RWPE1 (cell line): ENCODE measurements around the gene MBTPS1.

Experiments used
- CTCF ChIA-PET: fragments of 350-600 bp; sonication (Branson Sonifier 250); formaldehyde crosslinking; extraction: SDS; loops from one replicate; lab custom pipeline; 2021; lab: Yijun Ruan, JAX
- POLR2A ChIA-PET: fragments of 400-600 bp; formaldehyde crosslinking; extraction: SDS; loops from one replicate; lab custom pipeline; 2020; ENCODE audit warnings: antibody characterized with exemption; ENCODE audit not compliant: low non-redundant PET; lab: Yijun Ruan, JAX
- DNase-seq: peaks from one replicate; pipeline ENCODE4 v3.0.0; 2012; ENCODE audit warnings: low spot score
- H3K27ac ChIP-seq: fragments of 450-650 bp; 2 replicates; pipeline ENCODE4 v1.5.1; 2017
- CTCF ChIP-seq: fragments of 450-650 bp; conservative IDR thresholded peaks from 2 replicates; pipeline ENCODE4 v1.5.1; 2017; ENCODE audit warnings: low read depth, mild to moderate bottlenecking

MBTPS1 gene

GRCh38 chr16:84116720-84117493 is at the start of gene MBTPS1:
TSS of gene MBTPS1 (minus strand) at chr16:84116942. CDS start at chr16:84101783, 15,159 bp downstream.
- POLR2A ChIA-PET: interaction anchor here (0.9 to 1.7 kb wide), 3 partner anchors 17 to 70 kb away, joined by 3 to 5 read pairs (median 4); no protein-coding TSS in a partner anchor
- peak within 1 kb of the TSS; percentile 93 for H3K27ac ChIP-seq
- CTCF ChIA-PET: interaction anchor here (0.6 to 2.4 kb wide), 5 partner anchors 33 to 70 kb away, joined by 3 to 8 read pairs (median 4); partner anchors contain the start of gene TAF1C
- DNase-seq: peak; percentile 96
- peak; percentile 41; the same call in 1 of the 2 replicates for TF ChIP-seq CTCF

- no peak overlapping the region for H3K27ac ChIP-seq
- ChIA-PET POLR2A (interaction anchor here (0.6 kb wide), 1 partner anchor 46 kb away, joined by 4 read pairs; no protein-coding TSS in a partner anchor), CTCF (interaction anchor here (0.8 kb wide), 1 partner anchor 21 kb away, joined by 3 read pairs; the partner anchor contains the start of gene TAF1C)
- no peak for DNase-seq
- TF ChIP-seq CTCF: no peak
These were observed 49.0 kb upstream of the MBTPS1 start for GRCh38 chr16:84165746-84166145.

GRCh38 chr16:84161801-84162200 is 45.1 kb upstream of the MBTPS1 start:
- POLR2A ChIA-PET: no interaction called here
- DNase-seq: no peak
- no peak overlapping the region for H3K27ac ChIP-seq
- CTCF ChIA-PET: no interaction called here
- TF ChIP-seq CTCF: no peak

- ChIA-PET CTCF (interaction anchor here (1.0 kb wide), 1 partner anchor 25 kb away, joined by 5 read pairs; no protein-coding TSS in a partner anchor), POLR2A (no interaction called here)
- no peak overlapping the region for H3K27ac ChIP-seq
- TF ChIP-seq CTCF: no peak
- no peak for DNase-seq
These were observed 44.3 kb upstream of the MBTPS1 start for GRCh38 chr16:84161037-84161436.

- TF ChIP-seq CTCF: no peak
- ChIA-PET CTCF (interaction anchor here (0.6 to 1.0 kb wide), 2 partner anchors 12 to 24 kb away, joined by 3 to 5 read pairs; no protein-coding TSS in a partner anchor), POLR2A (no interaction called here)
- DNase-seq: no peak
- no peak overlapping the region for H3K27ac ChIP-seq
These were observed 43.1 kb upstream of the MBTPS1 start for GRCh38 chr16:84159800-84160199.

GRCh38 chr16:84159007-84159406 is 42.3 kb upstream of the MBTPS1 start:
- no peak for DNase-seq
- ChIA-PET POLR2A (no interaction called here), CTCF (no interaction called here)
- H3K27ac ChIP-seq: no peak overlapping the region
- TF ChIP-seq CTCF: no peak
